PFSK-1 (cell line): ENCODE measurements around the gene OR6C1. TPM values are rescaled to one million over a fixed set of nuclear protein-coding genes. Genes with fewer than 3 reads are reported as not detected.

Experiments
- FOXP2 ChIP-seq: optimal IDR thresholded peaks from 2 replicates; pipeline ENCODE3; 2011; ENCODE audit warnings: borderline replicate concordance, control low read depth, inconsistent platforms; ENCODE audit not compliant: insufficient read depth; ENCODE audit errors: extremely low read length, extremely low read depth
- POLR2AphosphoS5 ChIP-seq: IDR thresholded peaks from 2 replicates; pipeline ENCODE4 v1.6.1; 2012; ENCODE audit warnings: low read depth, mild to moderate bottlenecking, control low read depth, low read length, moderate library complexity
- REST ChIP-seq, 2 experiments: IDR thresholded peaks; 2 replicates each; pipeline versions ENCODE4 v1.6.1 to v1.8.0; 2011 to 2012; ENCODE audit warnings: low read depth in 2 of 2, low read length in 2 of 2, control low read depth in 1 of 2, inconsistent platforms in 1 of 2, mild to moderate bottlenecking in 1 of 2, moderate library complexity in 1 of 2; ENCODE audit not compliant: insufficient read depth in 1 of 2
- SIN3A ChIP-seq: IDR thresholded peaks from 2 replicates; pipeline ENCODE4 v1.6.1; 2012; ENCODE audit warnings: mild to moderate bottlenecking, low read length, moderate library complexity, borderline replicate concordance; ENCODE audit not compliant: insufficient read depth
- TAF1 ChIP-seq: IDR thresholded peaks from 2 replicates; pipeline ENCODE4 v1.6.1; 2012; ENCODE audit warnings: low read length, control low read depth, borderline replicate concordance; ENCODE audit not compliant: insufficient read depth
- polyA plus RNA-seq: library from polyadenylated mRNA; unstranded; fragments of >200 nt; gene quantifications from one replicate; pipeline ENCODE4 v1.2.1, GENCODE V29; 2012; ENCODE audit warnings: low read depth, missing spikeins; ENCODE audit not compliant: insufficient read length

Gene OR6C1
- not detected for polyA plus RNA-seq

GRCh38 chr12:55314043-55314442 lies at the start of gene OR6C1:
TSS of gene OR6C1 (plus strand) at chr12:55314343. CDS start at chr12:55320600, 6,257 bp downstream.
- TF ChIP-seq SIN3A (no peak), TAF1 (no peak), REST (IDR thresholded peaks at IDR 0.05; ENCODE audit: insufficient read depth in 1 of 2, low read depth in 2 of 2, low read length in 2 of 2) (no peak), POLR2AphosphoS5 (no peak)

GRCh38 chr12:55280991-55281390 lies 33.2 kb upstream of the OR6C1 start:
- TF ChIP-seq FOXP2, result no peak
- no peak for TF ChIP-seq REST (IDR thresholded peaks at IDR 0.05; ENCODE audit: insufficient read depth in 1 of 2, low read depth in 2 of 2, low read length in 2 of 2)
- no peak for TF ChIP-seq POLR2AphosphoS5
- no peak for TF ChIP-seq SIN3A
- TF ChIP-seq TAF1, result no peak

- no peak for TF ChIP-seq TAF1
- no peak for TF ChIP-seq FOXP2
- TF ChIP-seq POLR2AphosphoS5, result no peak
- no peak for TF ChIP-seq SIN3A
- TF ChIP-seq REST (IDR thresholded peaks at IDR 0.05; ENCODE audit: insufficient read depth in 1 of 2, low read depth in 2 of 2, low read length in 2 of 2), result no peak
Measured at GRCh38 chr12:55289999-55290398, 24.1 kb upstream of the OR6C1 start.

- TF ChIP-seq SIN3A, result no peak
- TF ChIP-seq REST (IDR thresholded peaks at IDR 0.05; ENCODE audit: insufficient read depth in 1 of 2, low read depth in 2 of 2, low read length in 2 of 2), result no peak
- no peak for TF ChIP-seq TAF1
- no peak for TF ChIP-seq FOXP2
- no peak for TF ChIP-seq POLR2AphosphoS5
Measured at GRCh38 chr12:55296469-55296868, 17.7 kb upstream of the OR6C1 start, which contains the start of gene OR6C6. TSS of gene OR6C6 (minus strand) at chr12:55296569. CDS start at chr12:55295232, 1,337 bp downstream.

GRCh38 chr12:55320201-55320600 lies 6.1 kb downstream of the OR6C1 start:
- no peak for TF ChIP-seq SIN3A
- TF ChIP-seq TAF1, result no peak
- no peak for TF ChIP-seq POLR2AphosphoS5
- no peak for TF ChIP-seq FOXP2
- TF ChIP-seq REST (IDR thresholded peaks at IDR 0.05; ENCODE audit: insufficient read depth in 1 of 2, low read depth in 2 of 2, low read length in 2 of 2), result no peak
